HG02610 (cell line): ENCODE measurements around the gene ANKRD33B.

Source experiments
- ATAC-seq: cut with Tn5 transposase; IDR thresholded peaks from one replicate; pipeline ENCODE4 v1.9.1; 2021; ENCODE audit warnings: mild to moderate bottlenecking, moderate library complexity; ENCODE audit not compliant: unreplicated experiment

The ANKRD33B gene

DNA sequence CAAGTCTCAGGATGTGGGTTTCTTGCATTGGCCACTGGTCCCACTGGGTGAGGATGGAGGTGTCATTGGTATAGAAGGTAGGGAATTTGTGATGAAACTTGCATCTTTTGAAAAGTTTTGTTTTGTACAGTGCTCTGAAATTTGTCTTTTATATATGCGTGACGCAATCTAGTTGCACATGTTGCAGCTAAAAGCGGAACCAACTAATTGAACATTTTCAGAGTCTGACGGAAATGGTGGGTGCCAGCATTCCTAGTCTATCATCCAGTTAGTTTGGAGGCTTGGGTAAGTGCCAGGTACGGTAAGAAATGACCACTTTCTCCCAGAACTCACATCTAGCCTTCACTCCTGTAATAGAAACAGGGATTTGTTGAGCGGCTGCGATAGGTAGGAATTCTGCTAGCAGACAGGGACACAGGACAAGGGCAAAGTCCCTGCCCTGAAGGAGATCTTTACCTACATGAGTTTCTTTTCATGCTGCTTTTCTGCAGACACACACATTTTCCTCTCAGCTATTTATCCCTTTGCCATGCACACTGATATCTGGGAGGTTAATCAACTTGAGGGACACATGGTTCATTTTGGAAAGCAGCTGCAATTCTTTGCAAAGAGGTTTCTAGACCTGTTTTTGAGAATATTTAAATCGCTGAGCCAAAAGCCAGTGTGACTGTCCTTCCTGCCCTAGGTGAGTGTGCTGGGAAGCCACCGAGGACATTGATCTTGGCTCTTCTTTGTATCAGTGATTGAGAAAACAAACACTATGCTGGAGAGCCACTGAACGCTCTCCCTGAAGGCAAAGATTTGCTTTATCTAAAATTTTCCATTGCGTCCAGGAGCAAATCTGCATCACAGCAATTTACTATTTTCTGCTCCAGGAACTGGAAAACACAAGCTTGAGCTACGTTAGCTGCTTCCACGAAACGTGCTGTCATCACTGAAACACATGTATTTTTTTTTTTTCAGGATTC lies 107.5 kb downstream of the ANKRD33B start:
- ATAC-seq = no peak

DNA sequence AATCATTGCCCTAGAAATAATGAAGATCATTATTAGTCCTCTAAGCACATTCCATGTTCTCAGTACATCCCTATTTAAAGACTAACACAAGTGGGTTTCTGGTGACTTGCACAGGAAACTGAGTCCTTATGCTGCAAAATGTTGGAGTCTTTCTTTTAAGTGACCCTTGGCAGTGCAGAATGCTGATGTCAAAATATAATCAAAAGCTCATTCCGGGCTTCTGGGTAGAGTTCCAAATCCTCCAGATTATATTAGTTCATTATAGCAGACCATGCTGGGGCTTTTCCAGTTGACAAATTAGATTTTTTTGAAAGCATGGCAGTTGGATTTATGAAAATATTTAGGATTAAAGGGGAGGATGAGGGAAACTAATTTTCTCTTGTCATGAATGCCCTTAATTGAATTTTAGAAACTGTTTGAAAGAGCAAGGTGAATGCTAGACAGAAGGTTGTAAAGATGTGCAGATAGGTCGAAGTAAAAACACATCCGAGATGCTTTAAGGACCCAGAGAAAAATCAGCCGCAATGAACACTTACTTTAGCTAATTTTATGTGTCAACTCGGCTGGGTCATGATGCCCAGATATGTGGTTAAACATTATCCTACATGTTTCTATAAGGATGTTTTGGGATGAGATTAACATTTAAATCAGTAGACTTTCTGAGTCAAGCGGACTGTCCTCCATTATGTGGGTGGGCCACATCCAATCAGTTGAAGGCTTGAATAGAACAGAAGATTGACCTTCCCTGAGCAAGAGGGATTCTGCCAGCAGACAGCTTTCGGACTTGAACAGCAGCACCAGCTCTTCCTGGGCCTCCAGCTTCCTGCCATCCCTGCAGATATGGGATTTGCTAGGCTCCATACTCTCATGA lies 108.5 kb downstream of the ANKRD33B start:
- ATAC-seq = no peak

- no peak for ATAC-seq
Measured at GRCh38 chr5:10673017-10673389, 109.1 kb downstream of the ANKRD33B start.

DNA sequence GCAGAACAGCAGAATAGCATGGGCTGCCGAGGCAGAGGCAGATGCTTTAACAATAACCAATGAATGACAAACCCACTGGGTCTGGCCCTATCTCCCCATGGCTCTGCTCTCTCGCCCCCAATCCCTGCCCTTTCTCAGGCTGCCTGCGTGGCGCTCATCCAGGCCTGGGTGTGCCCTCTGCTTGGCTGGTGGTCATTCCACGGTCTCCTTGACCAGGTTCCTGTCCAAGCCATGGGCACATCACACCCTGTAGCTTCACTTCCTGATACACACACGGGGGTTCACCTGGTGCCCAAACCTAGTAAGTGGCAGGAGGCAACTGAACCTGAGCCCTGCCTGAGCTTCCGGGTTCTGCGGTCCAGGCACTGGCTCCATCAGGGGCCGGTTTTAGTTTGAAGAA lies 109.5 kb downstream of the ANKRD33B start:
- no peak for ATAC-seq

GRCh38 chr5:10674096-10674495 lies 110.2 kb downstream of the ANKRD33B start:
- no peak for ATAC-seq

- ATAC-seq = no peak
Measured at GRCh38 chr5:10674582-10674981, 110.7 kb downstream of the ANKRD33B start.

DNA sequence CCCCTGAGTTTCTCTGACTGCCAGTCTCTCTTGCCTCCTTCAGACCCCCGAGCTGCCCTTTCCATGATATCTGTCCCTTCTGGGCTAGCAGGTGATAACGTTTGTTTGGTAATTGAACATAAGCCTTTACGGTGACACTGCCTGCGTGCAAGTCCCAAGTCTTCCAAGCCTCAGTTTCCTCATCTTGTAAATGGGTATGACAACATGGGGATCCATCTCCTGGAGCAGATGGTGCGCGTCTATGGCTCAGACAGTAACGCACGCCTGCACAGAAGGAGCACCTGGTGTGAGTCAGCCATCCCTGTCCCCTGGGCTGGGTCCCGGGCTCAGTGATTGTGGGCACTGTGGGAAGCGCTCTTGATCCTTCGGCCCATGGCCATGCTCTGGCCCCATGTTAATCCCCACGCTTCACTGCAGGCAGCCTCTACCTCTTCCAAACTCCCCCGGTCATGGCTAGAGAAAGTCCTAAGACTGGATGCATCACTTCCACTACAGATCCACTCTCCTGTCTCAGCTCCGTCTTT lies 111.4 kb downstream of the ANKRD33B start:
- no peak for ATAC-seq

DNA sequence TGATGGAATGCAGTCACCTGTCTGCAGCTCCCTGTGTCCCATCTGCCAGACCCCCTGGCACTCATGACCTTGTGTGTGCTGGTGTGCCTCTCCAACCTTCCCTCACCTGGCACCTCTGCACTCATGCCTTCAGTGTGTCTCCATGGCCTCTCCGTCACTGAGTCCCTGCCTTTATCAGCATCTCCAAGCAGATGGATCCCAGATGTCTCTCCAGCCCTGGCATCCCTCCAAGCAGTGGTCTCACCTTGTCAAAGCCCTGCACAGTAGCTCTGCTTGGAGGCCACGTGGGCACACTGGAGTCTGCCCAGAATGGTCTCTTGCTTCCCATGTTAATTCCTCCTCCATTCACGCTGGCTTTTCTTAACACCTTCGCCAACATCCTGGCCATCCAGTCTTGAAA lies 112.4 kb downstream of the ANKRD33B start:
- no peak for ATAC-seq

DNA sequence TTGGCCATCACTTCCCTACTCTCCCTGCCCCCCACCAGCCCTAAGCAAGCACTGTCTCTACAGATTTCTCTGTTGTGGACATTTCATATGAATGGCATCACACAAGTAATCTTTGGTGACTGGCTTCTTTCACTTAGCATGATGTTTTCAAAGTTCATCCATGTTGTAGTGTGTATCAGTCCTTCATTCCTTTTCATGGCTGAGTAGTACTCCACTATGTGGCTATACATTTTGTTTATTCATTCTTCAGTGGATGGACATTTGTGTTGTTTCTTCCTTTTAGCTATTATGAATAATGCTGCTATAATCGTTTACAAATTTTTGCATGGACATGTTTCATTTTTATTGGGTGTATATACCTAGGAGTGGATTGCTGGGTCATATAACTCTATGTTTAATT lies 113.1 kb downstream of the ANKRD33B start:
- ATAC-seq = no peak

DNA sequence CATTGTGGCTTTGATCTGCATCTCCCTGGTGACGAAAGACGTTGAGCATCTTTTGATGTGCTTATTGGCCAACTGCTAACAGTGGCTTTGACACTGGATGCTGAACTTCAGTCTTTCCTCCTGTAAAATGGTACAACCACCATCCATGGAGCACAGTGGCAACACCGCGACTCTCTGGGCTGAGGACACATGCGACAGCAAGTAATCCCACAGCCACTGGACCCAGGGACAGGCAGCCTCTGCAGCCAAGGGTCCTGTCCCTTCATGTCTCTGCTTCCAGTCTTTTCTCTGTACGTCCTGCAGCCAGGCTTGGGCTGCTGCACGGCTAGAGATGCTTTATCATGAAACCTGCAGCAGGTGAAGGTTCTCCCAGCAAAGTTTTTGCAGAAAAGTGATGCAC lies 113.7 kb downstream of the ANKRD33B start:
- no peak for ATAC-seq

DNA sequence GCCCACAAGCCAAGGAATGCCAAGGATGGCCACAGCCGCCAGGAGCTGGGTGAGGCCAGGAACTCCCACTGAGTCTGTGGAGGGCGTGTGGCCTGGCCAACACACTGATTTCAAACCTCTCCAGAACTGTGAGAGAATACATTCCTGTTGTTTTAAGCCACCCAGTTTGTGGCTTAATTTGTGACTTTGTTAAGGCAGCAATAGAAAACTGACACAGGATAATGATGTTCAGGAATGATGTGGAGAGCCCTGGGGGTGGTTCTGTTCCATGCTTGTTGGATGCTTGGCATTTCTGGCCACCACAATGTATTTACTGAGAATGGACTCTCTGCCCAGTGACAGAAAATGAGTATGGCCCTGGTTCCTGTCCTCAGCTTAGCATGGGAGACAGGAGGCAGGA lies 114.4 kb downstream of the ANKRD33B start:
- no peak for ATAC-seq

- no peak for ATAC-seq
Measured at GRCh38 chr5:10679336-10679988, 115.6 kb downstream of the ANKRD33B start.

- no peak for ATAC-seq
Measured at GRCh38 chr5:10680876-10681481, 117.1 kb downstream of the ANKRD33B start.

- no peak for ATAC-seq
Measured at GRCh38 chr5:10681731-10682679, 118.1 kb downstream of the ANKRD33B start.

GRCh38 chr5:10682801-10683525 lies 119.1 kb downstream of the ANKRD33B start:
- ATAC-seq = no peak

DNA sequence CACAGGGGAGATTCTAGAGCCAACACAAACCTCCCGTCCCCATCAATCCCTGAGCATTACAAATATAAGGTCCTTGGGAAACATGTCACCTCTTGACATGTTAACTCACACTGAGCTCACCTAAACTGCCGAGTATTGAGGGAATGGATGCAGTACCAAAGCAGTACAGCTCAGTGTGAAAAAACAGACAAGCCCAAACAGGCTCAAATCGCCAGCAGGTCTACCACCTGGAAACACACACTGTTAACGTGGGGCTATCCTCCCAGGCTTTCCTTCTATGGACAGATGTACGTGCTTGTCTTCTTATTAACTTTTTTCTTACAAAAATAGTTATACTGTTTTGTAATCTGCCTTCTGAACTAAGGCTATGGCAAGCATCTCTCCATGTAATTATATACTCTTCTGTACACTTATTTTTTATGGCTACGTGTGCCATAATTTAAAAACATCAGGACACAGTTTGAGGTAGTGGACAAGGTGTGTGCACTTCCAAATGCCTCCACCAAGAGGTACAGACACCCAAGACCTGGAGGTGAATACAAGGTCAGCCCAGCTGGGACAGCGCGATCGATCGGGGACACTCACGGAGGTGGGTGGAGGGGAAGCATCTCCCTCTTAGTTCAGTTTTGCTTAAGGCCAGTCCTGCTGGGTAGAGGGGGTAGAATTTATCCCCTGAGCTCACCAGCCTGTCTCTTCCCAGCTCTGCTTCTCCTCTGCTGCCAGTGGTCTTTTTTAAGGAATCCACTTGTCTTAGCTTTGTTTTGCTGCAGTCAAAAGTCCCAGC lies 120.6 kb downstream of the ANKRD33B start:
- peak; percentile 31 for ATAC-seq

DNA sequence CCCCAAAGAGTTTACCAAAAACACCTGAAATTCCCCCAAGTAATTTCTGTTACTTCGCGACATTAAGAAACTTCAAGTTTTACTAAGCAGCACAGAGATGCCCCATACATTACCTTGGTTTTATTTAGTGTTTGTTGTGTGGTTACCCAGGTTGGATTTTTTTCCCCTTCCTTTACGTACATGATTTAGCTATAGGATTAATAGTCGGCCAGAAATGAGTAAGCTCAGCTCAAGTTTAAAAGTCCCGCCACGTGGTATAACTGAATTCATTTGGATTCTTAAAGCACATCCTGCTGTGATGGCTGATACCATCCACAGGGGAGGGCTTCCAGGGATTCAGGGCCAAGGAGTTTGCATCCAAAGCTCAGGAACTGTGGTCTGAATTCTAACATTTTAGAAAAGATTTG lies 121.2 kb downstream of the ANKRD33B start:
- ATAC-seq = peak; percentile 90

DNA sequence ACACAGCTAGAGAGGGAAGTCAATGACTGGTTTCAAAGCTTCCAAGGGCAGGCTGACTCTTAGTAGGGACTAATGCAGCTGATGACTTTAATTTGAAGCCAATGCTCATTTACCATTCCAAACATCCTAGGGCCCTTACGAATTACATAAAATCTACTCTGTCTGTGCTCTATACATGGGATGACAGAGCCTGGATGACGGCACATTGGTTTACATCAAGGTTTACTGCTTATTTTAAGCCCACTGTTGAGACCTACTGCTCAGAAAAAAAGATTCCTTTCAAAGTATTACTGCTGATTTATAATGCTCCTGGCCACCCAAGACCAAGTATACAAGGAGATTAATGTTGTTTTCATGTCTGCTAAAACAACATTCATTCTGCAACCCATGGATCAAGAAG lies 123.0 kb downstream of the ANKRD33B start:
- ATAC-seq = no peak
